HG03565 (cell line): ENCODE data around the gene ABAT.
"Not testable (repeated sequence)": the region's sequence is repeated elsewhere in the genome, so short reads cannot be mapped to it uniquely, and the experiment has no call there.

Experiments used
- ATAC-seq: cut with Tn5 transposase; IDR thresholded peaks from one replicate; pipeline ENCODE4 v1.9.1; 2021; ENCODE audit warnings: mild to moderate bottlenecking, moderate library complexity; ENCODE audit not compliant: unreplicated experiment

ABAT gene

GRCh38 chr16:8678068-8678927 is 3.9 kb downstream of the ABAT start:
- no peak for ATAC-seq

DNA sequence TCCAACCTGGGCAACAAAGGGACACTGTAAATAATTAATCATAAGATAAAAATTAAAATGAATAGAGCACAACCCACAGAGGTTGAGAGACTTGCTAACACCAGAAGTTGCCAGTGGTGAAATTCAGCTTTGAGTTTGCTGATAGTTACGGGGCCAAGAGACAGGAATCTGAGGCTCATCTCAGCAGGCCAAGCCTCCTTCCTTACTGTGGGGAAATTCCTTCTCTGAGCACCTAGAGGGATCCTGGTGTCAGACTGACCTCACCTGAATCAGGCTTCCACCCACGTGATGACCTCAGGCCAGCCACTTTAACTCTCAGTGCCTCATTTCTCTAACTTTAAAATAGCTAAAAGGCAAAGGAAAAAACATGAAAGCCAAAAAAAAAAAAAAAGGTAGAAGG is 4.7 kb downstream of the ABAT start:
- ATAC-seq: no peak

DNA sequence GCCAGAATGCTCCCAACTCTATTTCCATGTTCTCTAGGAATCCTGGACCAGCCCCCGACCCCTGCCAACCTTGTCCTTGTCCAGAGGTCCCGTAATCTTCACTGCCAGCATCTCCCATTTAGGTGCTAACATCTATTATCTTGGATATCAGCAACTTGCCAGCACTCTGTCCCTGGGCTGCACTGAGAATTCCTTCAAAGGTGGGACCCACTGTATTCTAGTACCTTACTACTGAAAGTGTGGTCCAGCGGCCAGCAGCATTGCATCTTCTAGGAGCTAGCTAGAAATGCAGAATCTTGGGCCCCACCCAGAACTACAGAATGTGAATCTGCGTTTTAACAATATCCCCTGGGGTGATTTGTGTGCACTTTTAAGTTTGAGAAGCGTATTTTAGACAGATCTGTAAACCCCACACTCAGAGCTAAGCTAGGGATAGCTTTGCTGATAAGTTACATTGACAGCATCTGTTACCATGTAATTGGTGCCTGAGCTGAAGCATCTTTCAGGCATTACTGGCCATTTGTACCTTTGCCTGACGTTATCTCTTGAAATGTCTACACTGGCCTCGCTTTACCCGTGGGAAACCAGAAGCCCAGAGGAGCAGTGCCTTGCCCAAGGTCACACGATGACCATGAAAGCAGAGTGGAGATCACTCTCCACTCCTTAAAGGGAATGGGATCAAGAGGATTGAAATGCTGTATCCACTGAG is 8.3 kb downstream of the ABAT start:
- no peak for ATAC-seq

- no peak for ATAC-seq
Measured at GRCh38 chr16:8683640-8684039, 9.2 kb downstream of the ABAT start.

DNA sequence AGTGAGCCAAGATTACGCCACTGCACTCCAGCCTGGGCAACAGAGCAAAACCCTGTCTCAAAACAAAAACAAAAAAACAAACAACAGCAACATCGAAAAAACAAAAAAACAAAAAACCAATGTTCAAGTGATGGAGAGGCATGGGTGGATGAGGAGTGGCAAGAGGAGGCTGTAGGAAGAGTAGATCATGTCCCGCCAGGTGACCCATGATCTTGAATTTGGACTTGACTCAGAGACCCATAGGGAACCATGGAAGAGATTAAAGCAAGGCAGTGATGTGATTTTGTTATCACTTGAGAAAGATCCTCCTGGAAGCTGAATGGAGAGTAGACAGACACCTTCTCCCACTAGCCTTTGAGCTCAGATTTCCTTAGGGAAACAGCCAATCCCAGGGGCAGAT is 11.2 kb downstream of the ABAT start:
- ATAC-seq: no peak

GRCh38 chr16:8686031-8686621 is 11.7 kb downstream of the ABAT start:
- ATAC-seq: no peak

DNA sequence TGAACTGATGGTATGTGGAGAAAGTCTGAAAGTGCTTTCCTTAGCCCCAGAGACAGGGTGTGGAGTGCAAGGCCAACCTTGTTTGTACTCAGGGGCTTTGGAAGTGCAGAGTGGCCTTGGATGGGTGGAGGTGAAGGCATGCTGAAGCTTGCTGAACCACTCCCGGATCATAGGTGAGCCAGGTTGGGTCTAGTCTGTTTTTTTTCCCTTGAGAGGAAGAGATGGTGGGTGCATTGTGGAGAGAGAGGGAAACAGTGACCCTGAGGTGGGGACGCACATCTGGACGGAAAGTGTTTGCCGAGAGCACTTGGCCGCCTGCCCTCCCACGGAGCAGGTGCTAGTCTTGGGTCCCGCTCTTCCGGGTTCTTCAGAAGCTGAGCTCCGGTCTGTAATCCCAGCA is 12.5 kb downstream of the ABAT start:
- no peak for ATAC-seq

GRCh38 chr16:8689686-8690085 is 15.3 kb downstream of the ABAT start:
- no peak for ATAC-seq

- no peak for ATAC-seq
Measured at GRCh38 chr16:8691728-8692127, 17.3 kb downstream of the ABAT start.

GRCh38 chr16:8694795-8695728 is 20.6 kb downstream of the ABAT start:
- ATAC-seq: no peak

- no peak for ATAC-seq
Measured at GRCh38 chr16:8696880-8697279, 22.5 kb downstream of the ABAT start.

DNA sequence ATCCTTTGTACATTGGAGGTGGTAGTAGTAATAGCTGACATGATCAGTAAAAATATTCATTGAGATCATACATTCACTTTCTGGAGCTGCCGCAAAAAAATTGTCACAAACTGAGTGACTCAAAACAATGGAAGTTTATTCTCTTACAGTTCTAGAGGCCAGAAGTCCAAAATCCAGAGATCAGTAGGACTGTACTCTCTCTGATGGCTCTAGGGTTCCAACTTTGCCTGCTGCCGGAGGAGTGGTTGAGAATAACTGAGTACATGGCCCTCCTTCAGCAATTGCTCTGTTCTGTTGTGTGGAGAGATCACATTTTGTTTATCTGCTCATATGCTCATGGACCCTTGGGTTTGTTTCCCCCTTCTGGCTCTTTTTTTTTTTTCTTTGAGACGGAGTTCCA is 23.5 kb downstream of the ABAT start:
- ATAC-seq: no peak

DNA sequence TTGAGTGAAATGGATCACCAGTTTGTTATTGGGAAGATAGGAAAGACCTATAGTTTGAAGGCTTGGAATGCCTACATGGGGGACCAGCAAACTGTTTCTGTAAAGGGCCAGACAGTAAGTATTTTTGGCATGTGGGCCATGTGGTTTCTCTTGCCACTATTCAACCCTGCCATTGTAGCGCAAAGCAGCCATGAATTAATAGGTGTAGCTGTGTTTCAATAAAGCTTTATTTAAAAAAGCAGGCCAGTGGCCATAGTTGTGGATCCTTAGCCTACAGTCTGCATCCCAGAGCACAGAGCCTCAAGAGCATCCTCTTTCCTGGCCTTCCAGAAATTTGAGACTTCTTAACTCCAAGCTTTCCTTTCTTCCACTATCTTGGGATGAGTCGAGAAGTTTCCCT is 29.3 kb downstream of the ABAT start:
- no peak for ATAC-seq

DNA sequence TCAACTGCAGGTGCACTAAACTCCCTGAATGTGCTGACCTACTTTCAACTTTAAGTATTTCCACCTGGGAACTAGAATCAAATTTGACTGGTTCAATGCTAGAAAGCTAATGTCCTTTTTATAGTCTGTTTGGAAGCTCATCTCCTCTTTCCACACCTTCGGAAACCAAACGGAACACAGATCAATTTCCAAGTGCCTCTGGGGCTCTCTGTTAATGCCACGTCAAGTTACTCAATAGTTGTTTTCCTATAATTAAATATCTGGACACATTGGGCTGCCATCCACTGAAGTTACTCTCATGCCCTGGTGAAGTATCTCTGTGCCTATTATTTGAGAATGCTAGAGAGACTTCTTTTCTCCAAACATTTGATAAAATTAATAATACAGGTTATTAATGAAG is 29.7 kb downstream of the ABAT start:
- ATAC-seq: no peak

- ATAC-seq: not testable (repeated sequence)
Measured at GRCh38 chr16:8705100-8705822, 30.8 kb downstream of the ABAT start.

DNA sequence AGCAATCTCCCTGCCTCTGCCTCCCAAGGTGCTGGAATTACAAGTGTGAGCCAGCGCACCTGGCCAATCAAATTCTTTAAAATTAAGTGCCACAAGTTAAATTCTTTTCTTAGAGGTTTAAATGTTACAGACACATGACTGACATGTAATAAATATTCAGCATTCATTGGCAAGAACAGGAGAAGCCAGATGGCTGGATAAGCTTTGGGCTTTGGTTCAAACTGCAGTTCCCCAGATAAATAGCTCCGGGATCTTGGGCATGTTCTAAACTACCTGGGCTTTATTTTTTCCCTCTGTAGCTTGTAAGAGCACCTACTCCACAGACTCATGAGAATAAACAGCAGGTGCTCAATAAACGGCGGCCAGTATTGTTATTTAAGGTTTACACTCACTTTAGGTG is 34.1 kb downstream of the ABAT start:
- ATAC-seq: no peak

DNA sequence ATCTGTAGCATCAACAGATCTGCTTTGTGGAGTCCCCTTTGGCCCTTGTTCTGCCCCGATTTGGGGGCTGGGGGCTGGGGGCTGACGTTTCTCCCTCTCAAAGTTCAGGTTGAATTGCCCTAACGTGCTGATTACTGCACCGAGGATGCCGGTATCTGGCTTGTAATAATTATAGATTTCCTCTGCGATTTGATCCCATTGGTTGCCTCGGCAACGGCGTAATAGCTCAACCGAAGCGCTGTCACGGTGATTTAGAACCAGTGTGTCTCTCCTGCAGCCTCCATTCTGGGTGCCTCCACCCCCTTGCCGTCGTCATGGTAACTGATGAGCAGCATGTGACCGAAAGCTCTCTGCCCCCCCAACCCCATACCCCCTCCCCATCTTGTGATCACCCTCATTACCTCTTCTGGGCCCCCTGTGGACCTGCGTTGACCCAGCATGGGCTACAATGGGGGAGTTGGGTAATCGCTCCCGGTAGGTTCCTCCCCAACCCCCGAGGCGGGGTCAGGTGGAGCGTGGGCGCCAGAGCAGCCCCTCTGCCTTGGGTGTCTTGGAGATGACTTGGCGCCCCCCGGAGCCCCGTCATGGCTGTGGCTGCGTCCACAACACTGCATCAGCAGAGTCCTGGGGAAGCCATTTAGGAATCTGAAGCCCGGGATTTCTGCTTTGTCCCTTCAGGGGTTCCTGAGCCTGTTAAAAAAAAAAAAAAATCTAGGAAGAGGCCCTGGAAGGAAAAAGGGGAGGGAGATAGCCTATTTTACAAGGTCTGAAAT is 38.4 kb downstream of the ABAT start:
- ATAC-seq: no peak

DNA sequence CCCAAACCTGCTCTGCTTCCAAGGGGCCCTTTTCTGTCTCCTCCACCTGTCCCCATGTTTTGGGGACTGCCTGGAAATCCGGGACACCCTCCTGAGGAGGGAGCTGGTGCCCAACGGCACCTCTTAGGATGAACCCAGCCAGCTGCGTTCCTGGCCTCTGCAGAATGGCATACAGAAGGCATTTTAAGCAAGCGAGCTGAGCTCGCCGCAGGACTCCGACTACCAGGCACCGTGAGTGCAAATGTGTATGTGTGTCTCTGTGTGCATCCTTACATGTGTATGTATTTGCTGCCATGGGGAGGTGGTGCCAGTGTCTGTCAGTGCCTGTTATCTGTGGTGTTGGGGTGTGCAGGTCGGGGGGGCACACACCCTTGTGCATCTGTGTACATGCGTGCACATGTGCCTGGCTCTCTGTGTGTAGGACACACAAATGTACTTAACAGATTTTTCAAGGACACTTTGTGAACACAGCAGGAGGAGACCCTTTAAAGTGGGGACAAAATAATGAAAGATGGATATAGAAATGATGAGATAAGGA is 39.3 kb downstream of the ABAT start:
- ATAC-seq: no peak

- ATAC-seq: no peak
Measured at GRCh38 chr16:8714174-8714573, 39.8 kb downstream of the ABAT start.
